PC-3 (cell line): Measurements from ENCODE around the gene SNCAIP. TPM values are rescaled to one million over a fixed set of nuclear protein-coding genes. Genes with fewer than 3 reads are reported as not detected.

Source experiments
- ATAC-seq: fragments of 200-7000 bp; cut with Tn5 transposase; 2 replicates; pipeline ENCODE4 v1.9.1; 2020; ENCODE audit warnings: mild to moderate bottlenecking, moderate library complexity
- BruUV-seq: library from RNA; stranded (reverse); fragments of 400-500 nt; replicated peaks from 2 replicates; lab custom pipeline; 2021; lab: Mats Ljungman, UMichigan
- CTCF ChIA-PET: fragments of 300-600 bp; sonication (Branson Sonifier 250); formaldehyde crosslinking; loops from one replicate; lab custom pipeline; 2022; ENCODE audit warnings: antibody characterized with exemption; lab: Charles Lee
- POLR2A ChIA-PET: fragments of 300-600 bp; sonication (Branson Sonifier 250); formaldehyde crosslinking; loops from one replicate; lab custom pipeline; 2022; ENCODE audit warnings: antibody characterized with exemption; ENCODE audit not compliant: unreplicated experiment; lab: Charles Lee
- DNase-seq: peaks from one replicate; pipeline ENCODE4 v3.0.0-alpha.2; 2015
- H2AFZ ChIP-seq: fragments of 300-600 bp; sonication (generic); 2 replicates; pipeline ENCODE4 v1.6.0; 2016; ENCODE audit warnings: antibody characterized with exemption, low read length
- H3F3A ChIP-seq: fragments of 300-600 bp; sonication (generic); one replicate; pipeline ENCODE4 v1.6.0; 2017; ENCODE audit warnings: antibody characterized with exemption, low read length, control low read depth, mild to moderate bottlenecking; ENCODE audit not compliant: unreplicated experiment
- H3K27ac ChIP-seq: fragments of 300-600 bp; sonication (generic); 2 replicates; pipeline ENCODE4 v1.5.1; 2016; ENCODE audit warnings: mild to moderate bottlenecking, low read length
- H3K27me3 ChIP-seq: fragments of 300-600 bp; sonication (generic); 2 replicates; pipeline ENCODE4 v1.6.1; 2016; ENCODE audit warnings: low read length, mixed read lengths
- H3K36me3 ChIP-seq: fragments of 300-600 bp; sonication (generic); 2 replicates; pipeline ENCODE4 v1.6.1; 2016; ENCODE audit warnings: low read depth, mixed run types, low read length, mixed read lengths
- H3K4me1 ChIP-seq: fragments of 300-600 bp; sonication (generic); 2 replicates; pipeline ENCODE4 v1.5.1; 2016; ENCODE audit warnings: low read length; ENCODE audit not compliant: insufficient read depth
- H3K4me2 ChIP-seq: fragments of 300-600 bp; sonication (generic); 2 replicates; pipeline ENCODE4 v1.6.0; 2016; ENCODE audit warnings: low read length
- H3K4me3 ChIP-seq: fragments of 300-600 bp; sonication (generic); 2 replicates; pipeline ENCODE4 v1.5.1; 2016; ENCODE audit warnings: mild to moderate bottlenecking, low read length, mixed read lengths
- H3K79me2 ChIP-seq: fragments of 300-600 bp; sonication (generic); 2 replicates; pipeline ENCODE4 v1.6.1; 2017; ENCODE audit warnings: low read length, mixed read lengths
- H3K9ac ChIP-seq: fragments of 300-600 bp; sonication (generic); 2 replicates; pipeline ENCODE4 v1.6.0; 2016; ENCODE audit warnings: mild to moderate bottlenecking, low read length
- H3K9me2 ChIP-seq: fragments of 300-600 bp; sonication (generic); replicated peaks from 2 replicates; pipeline ENCODE4 v1.6.1; 2016; ENCODE audit warnings: mixed run types, low read length, mixed read lengths
- H3K9me3 ChIP-seq: fragments of 300-600 bp; sonication (generic); 2 replicates; pipeline ENCODE4 v1.6.1; 2016; ENCODE audit warnings: low read length, mixed read lengths
- H4K20me1 ChIP-seq: fragments of 300-600 bp; sonication (generic); 2 replicates; pipeline ENCODE4 v1.6.1; 2016; ENCODE audit warnings: low read length, mixed read lengths
- EZH2 ChIP-seq: fragments of 300-600 bp; sonication (generic); IDR thresholded peaks from one replicate; pipeline ENCODE4 v1.6.1; 2017; ENCODE audit warnings: antibody characterized with exemption, mild to moderate bottlenecking, low read length; ENCODE audit not compliant: unreplicated experiment
- EZH2phosphoT487 ChIP-seq: fragments of 300-600 bp; sonication (generic); IDR thresholded peaks from 2 replicates; pipeline ENCODE4 v1.6.1; 2018; ENCODE audit warnings: mild to moderate bottlenecking, antibody characterized with exemption, low read length, borderline replicate concordance
- intact Hi-C: fragments of 100-400 bp; cut with micrococcal nuclease; formaldehyde crosslinking; loops from 2 replicates; pipeline ENCODE4 v1.9.0; 2023
- total RNA-seq: library from RNA; depleted of rRNA; stranded (reverse); fragments of >200 nt; gene quantifications from 2 replicates; pipeline ENCODE4 v1.2.3, GENCODE V29; 2014
- TF ChIP-seq, protein P1 (sequence below): fragments of 300-600 bp; sonication (generic); conservative IDR thresholded peaks from 2 replicates; pipeline ENCODE4 v1.5.1; 2017; ENCODE audit warnings: antibody characterized with exemption, low read depth, mild to moderate bottlenecking, low read length

Gene SNCAIP
- total RNA-seq, 1 experiment from 2014 or later: not detected

DNA sequence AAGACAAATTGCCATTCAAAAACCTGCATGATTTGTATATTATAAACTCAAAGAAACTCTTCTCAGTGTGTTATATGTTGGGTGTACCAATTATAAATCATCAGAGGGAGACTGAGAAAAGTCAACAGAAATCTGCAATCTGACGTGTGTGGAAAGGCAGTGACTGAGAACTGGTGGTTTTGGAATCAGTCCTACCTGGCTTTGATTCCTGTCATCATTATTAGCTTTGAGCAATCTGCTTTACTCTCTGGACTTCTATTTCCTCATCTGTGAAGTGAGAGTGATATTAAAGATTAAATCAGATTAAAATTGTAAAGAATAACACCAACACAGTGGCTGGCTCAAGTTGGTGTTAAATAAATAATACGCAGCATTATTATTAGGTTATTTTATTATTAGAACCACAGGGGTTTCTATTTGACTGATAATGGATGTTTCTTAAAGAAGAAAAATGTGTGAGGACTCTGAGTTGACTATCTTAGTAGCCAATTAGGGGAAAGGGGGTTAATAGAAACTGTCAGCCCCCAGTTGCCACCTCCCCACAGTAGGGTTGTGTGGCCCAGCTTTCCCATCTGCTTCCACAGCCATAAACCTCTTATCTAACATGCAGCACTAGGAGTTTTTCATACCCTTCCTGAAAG, 59.6 kb downstream of the SNCAIP start:
- Histone ChIP-seq H3K9ac (no peak overlapping the region), H3K4me3 (no peak overlapping the region), H3F3A (no peaks in the 10 kb centered on the region), H2AFZ (no peak overlapping the region), H3K9me2 (no peaks in the 10 kb centered on the region), H4K20me1 (no peaks in the 10 kb centered on the region), H3K79me2 (no peaks in the 10 kb centered on the region), H3K27me3 (no peaks in the 10 kb centered on the region), H3K9me3 (no peaks in the 10 kb centered on the region), H3K27ac (no peak overlapping the region), H3K4me1 (no peaks in the 10 kb centered on the region), H3K4me2 (no peak overlapping the region), H3K36me3 (no peaks in the 10 kb centered on the region)
- no peak for TF ChIP-seq EZH2phosphoT487
- TF ChIP-seq EZH2: no peak
- TF ChIP-seq, protein P1, sequence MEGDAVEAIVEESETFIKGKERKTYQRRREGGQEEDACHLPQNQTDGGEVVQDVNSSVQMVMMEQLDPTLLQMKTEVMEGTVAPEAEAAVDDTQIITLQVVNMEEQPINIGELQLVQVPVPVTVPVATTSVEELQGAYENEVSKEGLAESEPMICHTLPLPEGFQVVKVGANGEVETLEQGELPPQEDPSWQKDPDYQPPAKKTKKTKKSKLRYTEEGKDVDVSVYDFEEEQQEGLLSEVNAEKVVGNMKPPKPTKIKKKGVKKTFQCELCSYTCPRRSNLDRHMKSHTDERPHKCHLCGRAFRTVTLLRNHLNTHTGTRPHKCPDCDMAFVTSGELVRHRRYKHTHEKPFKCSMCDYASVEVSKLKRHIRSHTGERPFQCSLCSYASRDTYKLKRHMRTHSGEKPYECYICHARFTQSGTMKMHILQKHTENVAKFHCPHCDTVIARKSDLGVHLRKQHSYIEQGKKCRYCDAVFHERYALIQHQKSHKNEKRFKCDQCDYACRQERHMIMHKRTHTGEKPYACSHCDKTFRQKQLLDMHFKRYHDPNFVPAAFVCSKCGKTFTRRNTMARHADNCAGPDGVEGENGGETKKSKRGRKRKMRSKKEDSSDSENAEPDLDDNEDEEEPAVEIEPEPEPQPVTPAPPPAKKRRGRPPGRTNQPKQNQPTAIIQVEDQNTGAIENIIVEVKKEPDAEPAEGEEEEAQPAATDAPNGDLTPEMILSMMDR: no peak
- intact Hi-C loops: no loop called here
- DNase-seq (no peak), ATAC-seq (no peak)
- BruUV-seq: no TSS peak
- CTCF ChIA-PET: no interaction called here
- POLR2A ChIA-PET: no interaction called here

DNA sequence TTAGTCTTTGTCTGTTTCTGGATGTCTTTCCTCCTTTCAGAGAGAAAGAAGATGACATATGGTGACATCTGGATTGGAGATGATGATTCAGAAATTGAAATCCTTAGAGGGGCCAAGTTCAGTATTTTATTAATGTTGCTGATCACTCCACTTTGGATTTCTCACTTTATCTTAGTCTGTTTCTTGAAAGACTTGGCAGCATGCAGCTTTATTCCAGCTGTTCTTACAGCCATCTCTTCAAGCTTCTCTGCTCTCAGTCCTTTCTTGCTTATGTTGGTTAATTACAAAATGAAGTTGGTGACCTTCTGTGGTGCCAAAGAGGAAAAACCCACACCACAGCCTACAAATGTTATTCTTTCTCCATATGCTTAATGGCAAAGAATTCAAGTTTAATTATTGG, 62.1 kb downstream of the SNCAIP start:
- H3K36me3 ChIP-seq: no peaks in the 10 kb centered on the region
- intact Hi-C loops: no loop called here

DNA sequence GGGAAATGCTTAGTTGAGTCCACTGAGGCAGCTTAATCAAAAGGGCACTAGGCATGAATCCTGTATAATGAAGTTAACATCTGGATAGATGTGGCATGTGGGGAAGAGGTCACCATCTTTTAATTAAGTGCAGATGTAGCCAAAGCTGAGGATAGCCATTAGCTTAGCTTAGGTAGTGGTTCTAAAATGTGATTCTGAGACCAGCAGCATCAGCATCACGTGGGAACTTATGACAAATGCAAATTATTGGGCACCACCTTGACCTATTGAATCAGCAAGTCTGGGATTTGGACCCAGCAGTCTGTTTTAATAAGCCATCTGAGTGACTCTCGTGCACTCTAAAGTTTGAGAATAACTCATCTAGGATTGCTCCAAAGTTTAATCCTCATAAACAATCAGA, 63.8 kb downstream of the SNCAIP start:
- Histone ChIP-seq H3K4me3 (no peak overlapping the region), H3K9me2 (no peaks in the 10 kb centered on the region), H3K4me2 (no peak overlapping the region), H3F3A (no peaks in the 10 kb centered on the region), H3K4me1 (no peaks in the 10 kb centered on the region), H4K20me1 (no peaks in the 10 kb centered on the region), H2AFZ (no peak overlapping the region), H3K79me2 (no peaks in the 10 kb centered on the region), H3K27me3 (no peaks in the 10 kb centered on the region), H3K9ac (no peak overlapping the region), H3K27ac (no peak overlapping the region), H3K9me3 (no peaks in the 10 kb centered on the region), H3K36me3 (no peaks in the 10 kb centered on the region)
- ChIA-PET POLR2A (no interaction called here), CTCF (no interaction called here)
- BruUV-seq: no TSS peak
- intact Hi-C loops: no loop called here
- no peak for DNase-seq
- TF ChIP-seq, protein P1: no peak
- TF ChIP-seq EZH2phosphoT487 (no peak), EZH2 (no peak)
- ATAC-seq: no peak

More for the DNA sequence above, 62.1 kb downstream of the SNCAIP start:
- no peaks in the 10 kb centered on the region for H3K4me1 ChIP-seq
- ChIA-PET POLR2A (no interaction called here), CTCF (no interaction called here)
- no peaks in the 10 kb centered on the region for H4K20me1 ChIP-seq
- BruUV-seq: no TSS peak
- H3K27ac ChIP-seq: no peak overlapping the region
- H3K4me3 ChIP-seq: no peak overlapping the region
- ATAC-seq (no peak), DNase-seq (no peak)
- H3K9me3 ChIP-seq: no peaks in the 10 kb centered on the region
- H2AFZ ChIP-seq: no peak overlapping the region
- H3K27me3 ChIP-seq: no peaks in the 10 kb centered on the region
- H3F3A ChIP-seq: no peaks in the 10 kb centered on the region
- H3K9ac ChIP-seq: no peak overlapping the region
- H3K9me2 ChIP-seq: no peaks in the 10 kb centered on the region
- TF ChIP-seq EZH2phosphoT487: no peak
- TF ChIP-seq EZH2: no peak
- TF ChIP-seq, protein P1: no peak
- H3K4me2 ChIP-seq: no peak overlapping the region
- no peaks in the 10 kb centered on the region for H3K79me2 ChIP-seq
